Activated naive CD4-positive, alpha-beta T cell treated with anti-CD3 and anti-CD28 coated beads, Interleukin-2, amount 50 U/mL, for 72 hours (primary cell): ENCODE measurements around the gene MYO1E. TPM values are rescaled to one million over a fixed set of nuclear protein-coding genes. Genes with fewer than 3 reads are reported as not detected.

Source experiments
- ATAC-seq, 2 donors: fragments of 150-1000 bp; cut with Tn5 transposase; 2 replicates each; pipeline ENCODE4 v1.10.0; 2021; ENCODE audit warnings: mild to moderate bottlenecking in 2 of 2, moderate library complexity in 2 of 2
- DNase-seq, 2 donors: peaks; one replicate each; pipeline ENCODE4 v3.0.0; 2021 to 2022; ENCODE audit warnings: low spot score in 2 of 2
- H3K27ac Mint-ChIP-seq, 2 donors: one replicate each; pipeline ENCODE4 v1.8.0; 2022; ENCODE audit warnings: mild to moderate bottlenecking in 2 of 2, mixed read lengths in 2 of 2
- H3K36me3 Mint-ChIP-seq, 2 donors: one replicate each; pipeline ENCODE4 v1.8.0; 2022; ENCODE audit warnings: mixed read lengths in 2 of 2
- H3K9me3 Mint-ChIP-seq, 2 donors: one replicate each; pipeline ENCODE4 v1.8.0; 2022; ENCODE audit warnings: mixed read lengths in 2 of 2
- total RNA-seq, 2 donors: library from RNA; stranded (reverse); gene quantifications; one replicate each; pipeline ENCODE4 v1.2.3, GENCODE V29; 2022

MYO1E gene
- total RNA-seq, 2 donors from 2014 or later = 2.1 to 42.0 TPM

DNA sequence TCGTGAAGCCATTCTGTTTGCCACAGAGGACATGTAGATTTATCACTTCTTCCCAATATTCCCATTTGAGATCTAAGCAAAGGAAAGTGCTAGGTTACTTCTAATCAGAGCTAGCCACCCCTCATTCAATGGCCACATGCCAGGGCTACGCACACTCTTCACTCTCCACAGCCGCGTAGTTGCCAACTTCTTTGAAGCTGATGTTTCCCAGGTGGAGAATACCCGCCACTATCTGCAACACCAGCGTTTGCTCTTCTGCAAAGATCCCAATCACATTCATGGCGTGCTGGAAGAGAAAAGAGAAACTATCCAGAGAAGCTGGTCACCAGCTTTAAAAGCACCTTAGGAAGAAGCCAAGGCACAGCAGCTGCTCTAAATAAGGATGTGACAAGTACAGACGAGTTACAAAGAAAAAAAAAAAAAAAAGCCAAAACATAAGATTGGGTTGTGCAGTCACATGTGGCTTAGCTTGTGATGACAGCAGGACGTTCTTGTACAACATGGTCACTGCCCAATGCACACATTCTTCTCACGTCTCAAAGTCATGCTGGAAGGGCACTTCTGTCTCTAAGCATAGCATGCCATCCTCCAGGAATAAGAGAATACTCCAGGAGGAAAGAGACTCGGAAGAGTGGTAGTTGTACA lies 149.6 kb downstream of the MYO1E start:
- no peaks in the 10 kb centered on the region for H3K9me3 Mint-ChIP-seq
- DNase-seq (no peak), ATAC-seq (no peak)
- no peak overlapping the region for H3K27ac Mint-ChIP-seq
- H3K36me3 Mint-ChIP-seq = no peaks in the 10 kb centered on the region

DNA sequence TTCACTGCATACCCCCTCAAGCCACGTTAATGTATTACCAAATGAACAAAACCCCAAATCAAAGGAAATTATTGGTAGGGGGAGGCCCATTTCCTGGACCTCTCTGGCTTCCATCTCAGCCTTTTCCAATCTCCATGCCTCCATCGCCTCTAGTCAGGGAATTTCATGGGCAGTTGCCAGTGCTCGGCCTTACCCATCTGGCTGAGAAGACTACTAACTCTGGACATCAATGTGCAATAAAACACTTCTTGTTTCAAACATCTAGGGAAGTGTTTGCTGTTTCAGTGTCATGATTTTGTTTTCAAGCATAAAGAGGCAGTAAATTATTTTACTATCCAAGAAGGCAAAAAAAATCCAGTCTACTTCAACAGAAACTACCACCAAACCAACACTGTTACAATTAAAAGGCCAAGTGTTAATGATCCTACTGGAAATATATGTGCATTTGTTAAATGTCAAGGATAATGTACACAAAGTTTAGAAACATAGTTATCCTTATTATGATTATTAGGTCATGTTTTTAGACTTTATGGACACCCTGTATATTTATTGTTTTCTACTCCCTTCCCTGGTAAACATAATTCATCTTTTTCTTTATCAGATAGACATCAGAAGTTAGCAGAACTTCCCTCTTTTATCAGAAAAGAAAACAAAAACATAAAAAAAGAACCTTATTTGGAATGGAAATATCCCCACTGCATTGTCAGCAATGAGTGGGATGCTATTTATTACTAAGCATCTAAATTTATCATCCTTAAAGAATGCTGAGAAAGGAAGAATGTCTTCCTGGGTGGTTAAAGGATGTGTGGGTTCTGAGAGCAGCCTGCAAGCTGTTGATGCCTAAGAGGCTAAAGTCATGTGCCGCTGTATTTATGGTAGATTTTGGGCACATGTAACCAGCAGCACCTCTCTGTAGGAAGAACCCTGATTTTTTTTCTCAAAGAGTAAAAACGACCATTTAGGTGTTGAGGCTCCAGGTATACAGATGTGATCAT lies 150.9 kb downstream of the MYO1E start:
- DNase-seq (no peak), ATAC-seq (no peak)
- Mint-ChIP-seq H3K9me3 (no peaks in the 10 kb centered on the region), H3K27ac (no peak overlapping the region), H3K36me3 (no peaks in the 10 kb centered on the region)

DNA sequence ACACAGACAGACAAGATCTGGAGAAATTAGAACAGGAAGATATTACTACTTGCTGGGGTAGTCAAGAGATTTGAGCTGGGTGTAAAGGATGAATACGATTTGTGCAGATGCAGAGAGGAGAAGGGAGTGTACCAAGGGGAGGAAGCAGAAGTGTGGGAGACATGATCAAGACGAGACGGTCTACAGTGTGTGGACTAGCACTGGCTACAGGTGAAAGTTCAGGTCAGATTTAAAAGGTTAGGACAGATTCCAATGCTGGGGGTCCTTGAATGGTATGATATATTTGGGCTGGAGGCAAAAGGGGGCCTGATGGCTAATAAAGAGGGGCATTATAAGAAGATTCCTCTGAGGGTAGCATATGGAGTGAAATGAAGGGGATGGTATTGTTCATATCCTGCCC lies 154.0 kb downstream of the MYO1E start:
- no peaks in the 10 kb centered on the region for H3K9me3 Mint-ChIP-seq
- H3K27ac Mint-ChIP-seq = no peak overlapping the region
- H3K36me3 Mint-ChIP-seq = no peaks in the 10 kb centered on the region
- ATAC-seq = no peak
- DNase-seq = no peak

DNA sequence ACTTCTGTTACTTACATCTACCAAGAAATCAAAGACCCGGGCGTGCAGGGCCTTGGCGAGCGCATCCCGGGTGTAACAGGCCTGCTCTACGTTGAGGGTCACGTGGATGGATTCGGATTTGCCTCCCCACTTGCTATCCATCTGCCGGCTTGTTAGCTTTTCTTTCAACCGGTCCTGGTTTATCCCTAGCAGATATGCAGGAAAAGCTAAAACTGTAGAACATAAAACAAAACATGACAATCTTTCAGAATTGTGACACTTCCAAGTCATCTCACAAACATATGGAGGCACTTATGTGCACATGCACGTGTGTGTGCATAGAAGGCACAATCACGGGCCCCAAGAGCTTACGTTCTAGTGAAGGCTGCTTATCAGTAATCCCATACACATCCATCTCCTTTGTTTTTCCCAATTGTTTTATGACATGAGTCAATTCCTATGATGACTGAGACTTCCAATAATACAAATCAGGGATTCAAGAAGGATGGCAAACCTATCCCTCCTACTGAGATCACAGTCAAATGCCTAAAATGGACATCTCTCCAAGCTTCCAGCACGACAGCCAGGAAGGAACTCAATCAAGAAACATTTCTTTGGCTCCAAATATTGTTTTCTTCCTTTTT lies 154.7 kb downstream of the MYO1E start:
- Mint-ChIP-seq H3K9me3 (no peaks in the 10 kb centered on the region), H3K36me3 (no peaks in the 10 kb centered on the region), H3K27ac (no peak overlapping the region)
- no peak for DNase-seq
- no peak for ATAC-seq

DNA sequence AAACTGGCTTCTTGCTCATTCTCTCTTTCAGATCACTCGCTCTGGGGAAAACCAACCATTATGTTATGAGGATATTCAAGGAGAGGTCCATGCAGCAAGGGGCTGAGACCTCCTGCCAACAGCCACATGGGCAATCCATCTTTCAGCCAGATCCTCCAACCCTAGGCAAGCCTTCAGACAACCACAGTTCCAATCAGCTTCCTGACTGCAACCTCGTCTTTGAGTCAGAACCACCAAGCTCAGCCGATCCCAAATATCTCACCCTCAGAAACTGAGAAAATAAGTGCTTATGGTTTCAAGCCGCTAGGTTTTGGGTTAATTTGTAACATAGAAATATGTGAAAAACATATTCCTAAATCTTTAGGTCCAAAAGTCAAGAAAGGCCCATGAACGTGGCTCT lies 155.8 kb downstream of the MYO1E start:
- no peak overlapping the region for H3K27ac Mint-ChIP-seq
- no peaks in the 10 kb centered on the region for H3K9me3 Mint-ChIP-seq
- no peaks in the 10 kb centered on the region for H3K36me3 Mint-ChIP-seq
- DNase-seq = no peak
- ATAC-seq = no peak

DNA sequence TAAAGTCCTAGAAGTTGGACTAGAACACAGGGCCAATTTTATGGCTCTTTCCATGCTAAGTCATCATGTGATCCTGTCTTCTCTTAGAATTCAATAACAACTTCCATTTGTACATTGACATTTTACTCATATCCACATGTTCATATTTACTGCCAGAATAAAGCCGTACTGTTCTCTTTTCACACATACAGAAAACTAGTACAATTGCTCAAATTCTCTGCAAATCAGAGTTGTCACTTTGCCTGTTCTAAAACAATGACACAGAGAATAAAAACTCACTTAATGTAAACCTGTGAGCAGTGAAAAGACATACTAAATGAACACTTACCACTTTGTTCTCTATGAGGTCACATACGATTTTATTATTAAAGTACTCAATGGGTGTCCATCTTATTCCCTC lies 162.5 kb downstream of the MYO1E start:
- no peaks in the 10 kb centered on the region for H3K36me3 Mint-ChIP-seq
- no peak for DNase-seq
- H3K27ac Mint-ChIP-seq = no peak overlapping the region
- no peaks in the 10 kb centered on the region for H3K9me3 Mint-ChIP-seq
- ATAC-seq = no peak

DNA sequence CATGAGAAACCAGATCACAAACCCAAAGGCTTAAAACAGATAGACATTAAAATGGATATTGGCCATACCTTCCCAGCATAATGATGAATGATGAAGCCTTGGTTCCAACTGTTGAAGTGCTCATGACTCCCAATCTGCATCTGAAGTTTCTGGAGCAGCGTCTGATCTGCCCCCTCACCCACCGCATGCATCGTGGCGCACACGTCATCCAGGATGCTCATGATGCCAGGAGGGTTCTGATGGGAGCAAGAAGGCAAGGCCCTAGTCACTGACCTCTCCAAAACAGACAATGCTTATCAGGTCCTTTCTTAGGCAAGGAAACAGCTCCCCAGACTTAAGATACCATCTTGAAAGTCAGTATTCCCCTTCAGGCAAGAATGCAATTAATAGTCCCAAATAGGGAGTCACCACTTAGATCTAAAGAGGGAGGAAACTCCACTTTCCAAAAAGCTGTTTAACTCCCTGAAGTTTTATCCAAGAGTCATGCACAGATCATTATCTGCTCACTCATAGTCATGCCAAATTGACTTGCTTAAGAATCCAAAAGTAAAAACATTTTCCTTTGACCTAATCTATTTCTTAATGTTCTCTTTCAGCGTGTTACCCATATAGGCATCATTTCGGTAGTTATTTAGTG lies 163.9 kb downstream of the MYO1E start:
- H3K27ac Mint-ChIP-seq = no peak overlapping the region
- H3K36me3 Mint-ChIP-seq = no peaks in the 10 kb centered on the region
- H3K9me3 Mint-ChIP-seq = no peaks in the 10 kb centered on the region
- ATAC-seq = no peak
- DNase-seq = no peak

DNA sequence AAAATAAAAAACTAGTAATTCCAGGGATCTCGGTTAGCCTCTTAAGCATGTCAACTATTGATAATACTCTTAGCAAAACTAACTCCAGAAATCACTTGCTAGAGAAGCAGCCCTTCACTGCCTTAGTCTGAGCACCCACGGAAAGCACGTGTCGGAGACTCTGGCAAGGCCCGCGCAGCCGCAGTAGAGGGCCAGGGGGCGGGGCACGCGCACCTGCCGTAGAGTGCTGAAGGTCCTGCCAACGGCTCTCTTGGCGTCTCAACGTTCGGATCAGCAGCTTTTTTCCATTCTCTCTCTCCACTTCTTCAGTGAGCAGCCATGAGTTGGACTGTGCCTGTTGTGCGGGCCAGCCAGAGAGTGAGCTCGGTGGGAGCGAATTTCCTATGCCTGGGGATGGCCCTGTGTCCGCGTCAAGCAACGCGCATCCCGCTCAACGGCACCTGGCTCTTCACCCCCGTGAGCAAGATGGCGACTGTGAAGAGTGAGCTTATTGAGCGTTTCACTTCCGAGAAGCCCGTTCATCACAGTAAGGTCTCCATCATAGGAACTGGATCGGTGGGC lies 166.0 kb downstream of the MYO1E start, which contains the start of gene LDHAL6B:
LDHAL6B (plus strand) TSS at position 221 of the 561 bp plus-strand sequence; CDS start at position 319, 98 bp downstream.
- DNase-seq (no peak), ATAC-seq (no peak)
- Mint-ChIP-seq H3K36me3 (no peaks in the 10 kb centered on the region), H3K27ac (no peak within 1 kb of the TSS), H3K9me3 (no peaks in the 10 kb centered on the region)

DNA sequence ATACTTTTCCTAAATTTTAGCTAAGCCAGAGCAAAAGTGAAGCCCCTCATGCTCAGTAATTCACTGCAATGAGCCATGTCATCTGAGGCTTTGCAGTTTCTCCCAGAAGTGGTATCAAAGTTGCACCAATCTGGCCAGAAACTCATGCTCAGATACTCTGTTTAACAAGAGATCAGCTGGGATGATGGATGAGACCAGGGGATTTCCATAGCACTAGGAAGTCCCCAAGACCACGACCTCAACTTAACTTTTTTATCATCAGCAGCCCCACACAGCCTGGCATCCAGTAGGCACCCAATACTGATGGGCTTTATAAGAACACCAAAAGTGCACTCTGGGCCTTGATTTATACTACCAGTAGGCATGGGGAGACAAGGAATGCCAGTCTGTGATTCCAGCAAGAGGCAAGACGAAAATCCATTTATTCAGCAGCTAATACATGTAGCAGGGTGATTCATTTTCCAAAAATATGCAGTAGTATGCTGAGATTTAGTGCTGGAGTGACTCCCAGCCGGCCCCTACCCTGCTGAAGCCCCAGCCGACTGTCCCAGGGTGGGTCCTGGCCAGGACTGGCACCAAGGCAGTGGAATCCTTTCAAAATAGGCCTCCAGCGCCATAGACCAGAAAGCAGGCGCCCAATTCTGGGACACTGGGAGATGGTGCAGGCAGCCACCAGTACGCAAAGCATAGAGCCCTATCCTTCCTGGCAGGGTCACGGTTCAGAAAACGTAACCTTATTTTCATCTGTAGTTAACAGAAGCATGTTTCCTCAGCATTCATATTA lies 166.6 kb downstream of the MYO1E start:
- Mint-ChIP-seq H3K9me3 (no peaks in the 10 kb centered on the region), H3K27ac (no peak overlapping the region), H3K36me3 (no peaks in the 10 kb centered on the region)
- ATAC-seq = no peak
- DNase-seq = no peak

DNA sequence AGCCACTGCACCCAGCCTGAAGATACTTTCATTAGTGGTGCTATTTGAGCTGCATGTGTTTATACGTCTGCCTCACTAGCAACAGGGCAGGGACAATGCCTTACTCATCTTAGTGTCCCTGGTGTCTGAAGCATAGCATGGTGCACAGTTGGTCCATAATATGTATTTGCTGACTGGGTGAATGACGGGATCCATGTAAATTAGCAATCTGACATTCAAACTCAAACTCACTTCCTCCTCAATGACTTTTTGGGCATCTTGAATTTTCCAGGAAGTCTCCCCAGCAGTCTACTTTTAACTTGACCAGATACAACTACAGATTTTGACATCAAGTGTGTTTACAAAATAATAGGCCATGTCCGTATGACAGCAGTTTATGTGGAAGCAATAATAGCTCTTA lies 169.0 kb downstream of the MYO1E start:
- H3K36me3 Mint-ChIP-seq = no peaks in the 10 kb centered on the region

DNA sequence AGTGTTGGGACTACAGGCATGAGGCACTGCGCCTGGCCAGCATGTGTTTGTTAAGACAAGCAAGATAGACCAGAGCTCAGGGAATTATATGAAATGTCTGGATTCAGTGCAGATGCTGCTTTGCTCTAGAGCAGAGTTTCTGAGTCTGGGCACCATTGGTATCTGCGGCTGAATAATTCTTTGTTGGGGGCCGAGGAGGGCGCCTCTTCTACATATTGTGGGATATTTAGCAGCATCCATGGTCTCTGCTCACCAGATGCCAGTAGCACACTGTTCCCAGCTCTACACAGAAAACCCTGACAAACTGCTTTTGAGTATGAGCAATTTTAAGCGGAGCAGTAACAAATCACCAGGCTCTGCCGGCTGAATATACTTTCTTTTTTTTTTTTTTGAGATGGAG lies 169.7 kb downstream of the MYO1E start:
- Mint-ChIP-seq H3K27ac (no peak overlapping the region), H3K9me3 (no peaks in the 10 kb centered on the region), H3K36me3 (no peaks in the 10 kb centered on the region)
- ATAC-seq (no peak), DNase-seq (no peak)

More for the DNA sequence above, 169.0 kb downstream of the MYO1E start:
- DNase-seq (no peak), ATAC-seq (no peak)
- Mint-ChIP-seq H3K9me3 (no peaks in the 10 kb centered on the region), H3K27ac (no peak overlapping the region)

DNA sequence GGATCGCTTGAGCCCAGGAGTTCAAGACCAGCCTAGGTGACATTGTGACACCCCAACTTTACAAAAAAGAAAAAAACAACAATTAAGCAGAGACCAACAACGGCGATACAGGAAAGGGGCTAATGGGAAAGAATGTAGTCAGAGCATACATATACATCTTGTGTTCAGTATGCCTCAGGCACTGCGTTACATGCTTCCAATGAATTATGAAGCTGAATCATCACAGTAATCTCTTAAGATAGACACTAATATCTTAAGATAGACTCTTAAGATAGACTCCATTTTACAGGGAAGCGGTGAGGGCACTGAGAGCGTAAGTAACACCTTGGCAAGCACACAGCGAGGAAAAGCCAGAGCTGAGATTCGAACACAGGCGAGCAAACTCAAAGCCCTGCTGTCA lies 172.1 kb downstream of the MYO1E start:
- Mint-ChIP-seq H3K9me3 (no peaks in the 10 kb centered on the region), H3K36me3 (no peaks in the 10 kb centered on the region), H3K27ac (no peak overlapping the region)
- ATAC-seq (no peak), DNase-seq (no peak)

DNA sequence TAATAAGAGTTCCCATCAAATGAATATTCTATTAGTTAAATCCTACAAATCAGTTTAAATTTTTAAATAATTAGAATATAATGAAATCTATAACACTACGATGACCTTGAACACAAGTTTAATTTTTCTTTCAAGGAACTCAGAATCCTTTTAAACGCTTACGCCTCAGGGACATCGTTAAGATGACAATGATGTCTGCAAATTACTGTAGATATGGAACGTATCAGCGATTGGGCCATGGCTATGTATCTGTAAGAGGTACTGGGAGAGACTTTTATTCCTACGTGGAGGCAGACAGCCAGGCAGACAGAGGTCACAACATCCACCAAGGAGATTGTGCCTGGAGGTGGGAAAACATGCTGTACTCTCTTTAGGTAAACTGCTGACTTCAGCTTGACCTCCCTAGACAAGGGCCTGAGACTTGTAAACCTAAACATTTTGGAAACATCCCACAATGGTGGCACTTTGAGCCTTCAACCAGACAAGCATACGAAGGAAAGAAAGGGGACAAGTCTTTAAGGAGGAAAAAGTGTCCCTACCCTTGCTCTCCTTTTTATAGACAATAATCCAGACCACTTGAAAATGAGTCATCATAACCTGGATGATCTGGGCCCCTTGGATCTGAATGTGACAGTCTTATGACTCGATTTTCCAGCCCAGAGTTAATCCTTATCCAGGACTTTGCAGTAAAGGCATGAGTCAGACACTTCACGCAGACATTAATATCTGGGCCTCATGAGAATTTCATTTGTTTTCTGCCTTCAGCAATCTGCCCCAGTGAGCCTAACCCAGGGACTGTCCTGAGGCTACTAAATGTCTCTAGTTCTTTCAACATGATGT lies 172.8 kb downstream of the MYO1E start:
- ATAC-seq (no peak), DNase-seq (no peak)
- Mint-ChIP-seq H3K36me3 (no peaks in the 10 kb centered on the region), H3K27ac (no peak overlapping the region), H3K9me3 (no peaks in the 10 kb centered on the region)

DNA sequence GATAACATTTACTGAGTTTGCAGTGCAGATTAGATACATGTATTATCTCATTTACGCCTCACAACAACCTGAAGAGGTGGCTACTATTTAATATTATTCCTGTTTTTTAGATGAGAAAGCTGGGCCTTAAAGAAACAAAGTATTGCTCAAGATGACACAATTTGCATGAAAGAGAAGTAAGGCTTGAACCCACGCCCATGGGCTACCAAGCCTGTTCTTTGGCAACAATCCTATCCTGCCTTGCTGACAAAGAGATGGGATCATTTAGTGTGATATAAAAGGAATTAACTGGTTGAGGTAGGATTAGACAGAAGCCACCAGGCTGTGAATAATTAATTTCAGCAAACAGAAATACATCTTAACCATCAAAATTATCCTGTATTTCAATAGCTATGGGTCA lies 175.2 kb downstream of the MYO1E start:
- Mint-ChIP-seq H3K9me3 (no peaks in the 10 kb centered on the region), H3K27ac (no peak overlapping the region), H3K36me3 (no peaks in the 10 kb centered on the region)
- ATAC-seq (no peak), DNase-seq (no peak)

DNA sequence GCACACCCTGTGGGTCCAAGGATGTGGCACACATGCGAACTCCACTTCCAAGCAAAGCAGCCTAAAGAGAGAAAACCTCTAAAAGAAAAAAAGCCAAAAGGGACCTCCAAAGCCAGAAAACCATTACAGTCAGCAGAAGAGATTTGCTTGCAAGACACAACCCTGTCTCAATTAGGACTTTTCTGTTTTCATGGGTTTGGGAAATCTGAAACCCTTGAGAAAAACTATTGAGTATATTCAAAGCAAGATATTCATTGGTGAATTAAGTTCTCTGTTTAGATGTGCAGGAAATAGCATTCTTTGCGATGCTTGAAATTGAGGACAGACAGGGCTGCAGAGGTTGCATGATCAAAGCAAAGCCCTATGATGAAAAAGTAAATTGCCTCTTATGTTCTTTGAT lies 176.3 kb downstream of the MYO1E start:
- H3K27ac Mint-ChIP-seq = no peak overlapping the region
- DNase-seq (no peak), ATAC-seq (no peak)
- H3K9me3 Mint-ChIP-seq = no peaks in the 10 kb centered on the region
- no peaks in the 10 kb centered on the region for H3K36me3 Mint-ChIP-seq
